CD14-positive monocyte (primary cell): ENCODE measurements around the gene PAM. TPM values are rescaled to one million over a fixed set of nuclear protein-coding genes. Genes with fewer than 3 reads are reported as not detected.

Experiments
- DNase-seq, 3 donors: peaks; one replicate each; pipeline ENCODE4 v3.0.0-alpha.2; 2011 to 2022
- H2AFZ ChIP-seq: 2 replicates; pipeline ENCODE4 v1.6.0; 2012; ENCODE audit warnings: mild to moderate bottlenecking, low read depth, low read length, inconsistent platforms; ENCODE audit not compliant: insufficient read depth, poor library complexity, severe bottlenecking
- H3K27ac ChIP-seq, 2 donors: 1 replicate in 1 of 2; 2 replicates in 1 of 2; pipeline ENCODE4 v1.5.1; 2012 to 2013; ENCODE audit warnings: low read length in 2 of 2, control low read depth in 1 of 2, inconsistent platforms in 1 of 2, low read depth in 1 of 2, mild to moderate bottlenecking in 1 of 2
- H3K27me3 ChIP-seq, 2 donors: one replicate each; pipeline versions ENCODE4 v1.6.0 to v1.6.1; 2011 to 2013; ENCODE audit warnings: low read length in 2 of 2; ENCODE audit not compliant: control insufficient read depth in 2 of 2, insufficient read depth in 2 of 2
- H3K36me3 ChIP-seq, 2 donors: replicated peaks in 1 of 2; 1 replicate in 1 of 2; 2 replicates in 1 of 2; pipeline versions ENCODE4 v1.5.1 to v1.6.1; 2012 to 2013; ENCODE audit warnings: low read length in 2 of 2, control low read depth in 1 of 2, inconsistent platforms in 1 of 2, mild to moderate bottlenecking in 1 of 2; ENCODE audit not compliant: insufficient read depth in 2 of 2, control insufficient read depth in 1 of 2
- H3K4me1 ChIP-seq, 2 donors: 1 replicate in 1 of 2; 2 replicates in 1 of 2; pipeline versions ENCODE4 v1.5.1 to v1.6.1; 2012 to 2013; ENCODE audit warnings: low read length in 2 of 2, control low read depth in 1 of 2, inconsistent platforms in 1 of 2, mild to moderate bottlenecking in 1 of 2, moderate library complexity in 1 of 2; ENCODE audit not compliant: insufficient read depth in 2 of 2, control insufficient read depth in 1 of 2
- H3K4me2 ChIP-seq: replicated peaks from 2 replicates; pipeline ENCODE3; 2012; ENCODE audit warnings: low read length, moderate library complexity, mild to moderate bottlenecking; ENCODE audit not compliant: poor library complexity, severe bottlenecking; ENCODE audit errors: extremely low read depth
- H3K4me3 ChIP-seq, 3 experiments: fragments of 200-600 bp in 1 of 3; sonication (generic) in 1 of 3; replicated peaks in 1 of 3; 1 replicate in 2 of 3; 2 replicates in 1 of 3; pipeline ENCODE4 v1.5.1; 2011 to 2013; ENCODE audit warnings: low read length in 3 of 3, mild to moderate bottlenecking in 3 of 3, control low read depth in 2 of 3, low read depth in 2 of 3, inconsistent platforms in 1 of 3, moderate library complexity in 1 of 3
- H3K79me2 ChIP-seq: 2 replicates; pipeline ENCODE4 v1.6.0; 2012; ENCODE audit warnings: mild to moderate bottlenecking, control low read depth, inconsistent platforms, low read length, moderate library complexity; ENCODE audit not compliant: insufficient read depth
- H3K9ac ChIP-seq: 2 replicates; pipeline ENCODE4 v1.6.0; 2017; ENCODE audit warnings: low read length, mild to moderate bottlenecking; ENCODE audit not compliant: insufficient read depth, poor library complexity, severe bottlenecking
- H3K9me3 ChIP-seq, 2 donors: replicated peaks in 1 of 2; 1 replicate in 1 of 2; 2 replicates in 1 of 2; pipeline versions ENCODE4 v1.5.1 to v1.6.1; 2012 to 2013; ENCODE audit warnings: low read length in 2 of 2, control low read depth in 1 of 2; ENCODE audit not compliant: control insufficient read depth in 1 of 2, insufficient read depth in 1 of 2
- H4K20me1 ChIP-seq: 2 replicates; pipeline ENCODE4 v1.6.0; 2012; ENCODE audit warnings: mild to moderate bottlenecking, low read length, control low read depth, moderate library complexity; ENCODE audit not compliant: insufficient read depth
- H3K27ac Mint-ChIP-seq, 7 donors: one replicate each; pipeline ENCODE4 v1.8.0; 2020; ENCODE audit warnings: mild to moderate bottlenecking in 7 of 7, mixed read lengths in 7 of 7, moderate library complexity in 6 of 7, inconsistent platforms in 2 of 7
- H3K27me3 Mint-ChIP-seq, 3 donors: one replicate each; pipeline ENCODE4 v1.8.0; 2021 to 2022; ENCODE audit warnings: low read depth in 3 of 3, mild to moderate bottlenecking in 3 of 3, mixed read lengths in 3 of 3, moderate library complexity in 3 of 3, inconsistent platforms in 1 of 3
- H3K36me3 Mint-ChIP-seq, 2 donors: one replicate each; pipeline ENCODE4 v1.8.0; 2020; ENCODE audit warnings: mixed read lengths in 2 of 2, inconsistent platforms in 1 of 2, mild to moderate bottlenecking in 1 of 2
- H3K4me1 Mint-ChIP-seq: one replicate; pipeline ENCODE4 v1.8.0; 2020; ENCODE audit warnings: mild to moderate bottlenecking, mixed read lengths
- H3K4me3 Mint-ChIP-seq, 2 donors: one replicate each; pipeline ENCODE4 v1.8.0; 2020; ENCODE audit warnings: mild to moderate bottlenecking in 2 of 2, mixed read lengths in 2 of 2, moderate library complexity in 1 of 2
- H3K9me3 Mint-ChIP-seq, 7 donors: one replicate each; pipeline ENCODE4 v1.8.0; 2020 to 2022; ENCODE audit warnings: mixed read lengths in 7 of 7, mild to moderate bottlenecking in 6 of 7, moderate library complexity in 6 of 7, inconsistent platforms in 2 of 7
- WGBS: methylation state at CpG from one replicate; pipeline ENCODE4 v1.1.5; 2013; ENCODE audit warnings: missing lambda C conversion rate; ENCODE audit not compliant: insufficient coverage; 5-methylcytosine and 5-hydroxymethylcytosine counted together
- intact Hi-C, 2 donors: fragments of 100-400 bp; cut with micrococcal nuclease; formaldehyde crosslinking; loops; one replicate each; pipeline versions ENCODE4 v1.15.0 to v1.15.1; 2023
- polyA plus RNA-seq, 3 donors: library from polyadenylated mRNA; depleted of rRNA in 1 of 3; unstranded in 2 of 3; stranded (reverse) in 1 of 3; fragments of 300-500 nt in 2 of 3; fragments of >200 nt in 1 of 3; fragmentation: Illumina TruSeq in 2 of 3; gene quantifications; 1 replicate in 2 of 3; 2 replicates in 1 of 3; pipeline ENCODE4 v1.2.3, GENCODE V29; 2012 to 2021
- TF ChIP-seq, protein P1 (sequence below): fragments of 200-600 bp; IDR thresholded peaks from one replicate; pipeline ENCODE4 v1.8.0; 2022; ENCODE audit warnings: antibody characterized with exemption, mild to moderate bottlenecking

The PAM gene
- polyA plus RNA-seq, 3 donors = 11.8 to 27.4 (median 12.8) TPM

DNA sequence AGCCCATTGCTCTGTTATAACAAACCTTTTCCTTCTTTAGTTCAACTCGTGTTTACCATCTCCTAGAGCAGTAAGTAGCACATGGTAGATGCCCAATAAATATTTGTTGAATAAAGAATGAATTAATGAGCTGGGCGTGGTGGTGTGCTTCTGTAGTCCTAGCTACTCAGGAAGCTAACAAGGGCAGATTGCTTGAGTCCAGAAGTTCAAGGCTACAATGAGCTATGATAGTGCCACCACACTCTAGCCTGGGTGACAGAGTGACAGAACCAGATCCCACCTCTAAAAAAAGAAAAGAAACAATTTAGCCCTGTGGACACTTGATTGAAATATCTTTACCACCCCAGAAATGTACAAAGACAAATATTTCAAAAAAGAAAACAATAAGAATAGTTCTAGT, 14.6 kb upstream of the PAM start:
- no peaks in the 10 kb centered on the region for H3K27me3 Mint-ChIP-seq
- Histone ChIP-seq H3K79me2 (no peaks in the 10 kb centered on the region), H3K36me3 (no peaks in the 10 kb centered on the region), H2AFZ (no peak overlapping the region), H3K27me3 (no peaks in the 10 kb centered on the region), H3K4me1 (no peaks in the 10 kb centered on the region), H3K4me2 (no peak overlapping the region), H4K20me1 (no peaks in the 10 kb centered on the region), H3K9me3 (no peaks in the 10 kb centered on the region), H3K27ac (no peak overlapping the region), H3K9ac (no peak overlapping the region), H3K4me3 (no peak overlapping the region)
- no peaks in the 10 kb centered on the region for H3K4me1 Mint-ChIP-seq
- TF ChIP-seq, protein P1, sequence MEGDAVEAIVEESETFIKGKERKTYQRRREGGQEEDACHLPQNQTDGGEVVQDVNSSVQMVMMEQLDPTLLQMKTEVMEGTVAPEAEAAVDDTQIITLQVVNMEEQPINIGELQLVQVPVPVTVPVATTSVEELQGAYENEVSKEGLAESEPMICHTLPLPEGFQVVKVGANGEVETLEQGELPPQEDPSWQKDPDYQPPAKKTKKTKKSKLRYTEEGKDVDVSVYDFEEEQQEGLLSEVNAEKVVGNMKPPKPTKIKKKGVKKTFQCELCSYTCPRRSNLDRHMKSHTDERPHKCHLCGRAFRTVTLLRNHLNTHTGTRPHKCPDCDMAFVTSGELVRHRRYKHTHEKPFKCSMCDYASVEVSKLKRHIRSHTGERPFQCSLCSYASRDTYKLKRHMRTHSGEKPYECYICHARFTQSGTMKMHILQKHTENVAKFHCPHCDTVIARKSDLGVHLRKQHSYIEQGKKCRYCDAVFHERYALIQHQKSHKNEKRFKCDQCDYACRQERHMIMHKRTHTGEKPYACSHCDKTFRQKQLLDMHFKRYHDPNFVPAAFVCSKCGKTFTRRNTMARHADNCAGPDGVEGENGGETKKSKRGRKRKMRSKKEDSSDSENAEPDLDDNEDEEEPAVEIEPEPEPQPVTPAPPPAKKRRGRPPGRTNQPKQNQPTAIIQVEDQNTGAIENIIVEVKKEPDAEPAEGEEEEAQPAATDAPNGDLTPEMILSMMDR = no peak
- intact Hi-C loops = no loop called here
- no peaks in the 10 kb centered on the region for H3K9me3 Mint-ChIP-seq
- no peak for DNase-seq
- H3K27ac Mint-ChIP-seq = no peak overlapping the region
- H3K4me3 Mint-ChIP-seq = no peak overlapping the region
- 83% methylated on average over 1 of the region's 2 CpGs for WGBS
- no peaks in the 10 kb centered on the region for H3K36me3 Mint-ChIP-seq

DNA sequence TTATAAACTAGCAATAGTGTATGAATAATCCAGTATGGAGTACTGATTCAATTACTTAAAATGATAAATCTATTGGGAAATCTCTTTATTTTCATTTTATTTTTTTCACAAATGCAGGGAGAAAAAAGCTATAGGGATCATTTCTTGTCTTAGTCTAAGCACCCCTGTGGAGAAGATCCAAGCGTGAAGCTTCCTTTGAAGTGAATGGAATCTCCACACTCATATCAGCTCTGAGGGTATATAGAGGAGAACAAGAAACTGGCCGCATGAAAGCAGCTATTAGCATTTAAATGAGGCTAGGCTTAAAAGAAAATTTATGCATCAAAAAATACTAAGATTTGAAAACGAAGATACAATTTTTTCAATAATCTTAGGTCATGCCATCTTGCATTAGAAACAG, 12.9 kb upstream of the PAM start:
- H3K9me3 Mint-ChIP-seq = no peaks in the 10 kb centered on the region
- Histone ChIP-seq H3K4me1 (no peaks in the 10 kb centered on the region), H3K9me3 (no peaks in the 10 kb centered on the region), H3K27me3 (no peaks in the 10 kb centered on the region), H3K4me3 (no peak overlapping the region), H3K27ac (no peak overlapping the region), H4K20me1 (no peaks in the 10 kb centered on the region), H3K4me2 (no peak overlapping the region), H2AFZ (no peak overlapping the region), H3K36me3 (no peaks in the 10 kb centered on the region), H3K79me2 (no peaks in the 10 kb centered on the region), H3K9ac (no peak overlapping the region)
- no peak overlapping the region for H3K27ac Mint-ChIP-seq
- no peaks in the 10 kb centered on the region for H3K4me1 Mint-ChIP-seq
- intact Hi-C loops = no loop called here
- H3K27me3 Mint-ChIP-seq = peaks cover 0 to 2% (median 0%) of the 10 kb centered on the region in 3 donors
- no peak for DNase-seq
- no peak overlapping the region for H3K4me3 Mint-ChIP-seq
- WGBS = no CpG with 5 or more reads among the region's 3 CpGs
- H3K36me3 Mint-ChIP-seq = no peaks in the 10 kb centered on the region
- TF ChIP-seq, protein P1 = no peak
